CD4-positive, CD25-positive, alpha-beta regulatory T cell (primary cell): ENCODE measurements around the gene PKD2. TPM values are rescaled to one million over a fixed set of nuclear protein-coding genes. Genes with fewer than 3 reads are reported as not detected.

Experiments
- ATAC-seq, 2 donors: fragments of 150-1000 bp; cut with Tn5 transposase; one replicate each; pipeline ENCODE4 v1.10.0; 2021; ENCODE audit warnings: low read depth in 2 of 2, moderate number of reproducible peaks in 2 of 2, moderate library complexity in 1 of 2
- DNase-seq, 3 donors: peaks; one replicate each; pipeline versions ENCODE4 v3.0.0 to v3.0.0-alpha.2; 2012 to 2022; ENCODE audit warnings: mixed read lengths in 1 of 3
- H3K27ac ChIP-seq: one replicate; pipeline ENCODE4 v1.7.0; 2013; ENCODE audit warnings: mild to moderate bottlenecking, low read length; ENCODE audit not compliant: insufficient read depth, poor library complexity, severe bottlenecking
- H3K27me3 ChIP-seq: one replicate; pipeline ENCODE4 v1.7.0; 2013; ENCODE audit warnings: low read length; ENCODE audit not compliant: control insufficient read depth, insufficient read depth
- H3K36me3 ChIP-seq: one replicate; pipeline ENCODE4 v1.7.0; 2013; ENCODE audit warnings: mild to moderate bottlenecking, low read length, moderate library complexity; ENCODE audit not compliant: control insufficient read depth, insufficient read depth
- H3K4me1 ChIP-seq: 2 replicates; pipeline ENCODE4 v1.7.0; 2013; ENCODE audit warnings: mild to moderate bottlenecking, low read length; ENCODE audit not compliant: insufficient read depth, control insufficient read depth, poor library complexity, severe bottlenecking
- H3K4me3 ChIP-seq: one replicate; pipeline ENCODE4 v1.7.0; 2013; ENCODE audit warnings: low read depth, mild to moderate bottlenecking, low read length, moderate library complexity
- H3K9me3 ChIP-seq, 2 experiments: 1 replicate in 1 of 2; 2 replicates in 1 of 2; pipeline ENCODE4 v1.7.0; 2013; ENCODE audit warnings: low read length in 2 of 2, mild to moderate bottlenecking in 1 of 2, moderate library complexity in 1 of 2; ENCODE audit not compliant: control insufficient read depth in 2 of 2
- H3K27ac Mint-ChIP-seq, 3 donors: one replicate each; pipeline ENCODE4 v1.8.0; 2020 to 2022; ENCODE audit warnings: mild to moderate bottlenecking in 3 of 3, mixed read lengths in 3 of 3, moderate library complexity in 2 of 3
- H3K27me3 Mint-ChIP-seq: one replicate; pipeline ENCODE4 v1.8.0; 2022; ENCODE audit warnings: mild to moderate bottlenecking, mixed read lengths
- H3K36me3 Mint-ChIP-seq: one replicate; pipeline ENCODE4 v1.8.0; 2020; ENCODE audit warnings: mixed read lengths
- H3K4me1 Mint-ChIP-seq, 4 donors: one replicate each; pipeline ENCODE4 v1.8.0; 2020 to 2022; ENCODE audit warnings: mixed read lengths in 4 of 4, mild to moderate bottlenecking in 1 of 4
- H3K4me3 Mint-ChIP-seq, 4 donors: one replicate each; pipeline ENCODE4 v1.8.0; 2020 to 2022; ENCODE audit warnings: mild to moderate bottlenecking in 4 of 4, mixed read lengths in 4 of 4, moderate library complexity in 3 of 4
- H3K9me3 Mint-ChIP-seq, 7 donors: one replicate each; pipeline ENCODE4 v1.8.0; 2020 to 2022; ENCODE audit warnings: mixed read lengths in 7 of 7, mild to moderate bottlenecking in 3 of 7, moderate library complexity in 2 of 7
- polyA plus RNA-seq, 4 donors: library from polyadenylated mRNA; unstranded; fragments of 300-500 nt; fragmentation: Illumina TruSeq; gene quantifications; one replicate each; pipeline ENCODE4 v1.2.3, GENCODE V29; 2021
- total RNA-seq: library from RNA; stranded (reverse); gene quantifications from one replicate; pipeline ENCODE4 v1.2.3, GENCODE V29; 2022

PKD2 gene
- total and polyA plus RNA-seq, 5 donors from 2014 or later: 2.0 to 17.3 (median 5.4) TPM

GRCh38 chr4:88062311-88062710 lies 54.9 kb downstream of the PKD2 start:
- H3K9me3 Mint-ChIP-seq: no peaks in the 10 kb centered on the region
- no peaks in the 10 kb centered on the region for H3K27me3 Mint-ChIP-seq
- H3K4me3 ChIP-seq: no peak overlapping the region
- DNase-seq: no peak
- ATAC-seq: no peak
- no peak overlapping the region for H3K27ac ChIP-seq
- no peaks in the 10 kb centered on the region for H3K4me1 Mint-ChIP-seq
- no peaks in the 10 kb centered on the region for H3K4me1 ChIP-seq
- H3K4me3 Mint-ChIP-seq: no peak overlapping the region
- H3K27ac Mint-ChIP-seq: no peak overlapping the region
- no peaks in the 10 kb centered on the region for H3K27me3 ChIP-seq
- H3K9me3 ChIP-seq: no peaks in the 10 kb centered on the region
- peaks cover 34% of the 10 kb centered on the region for H3K36me3 Mint-ChIP-seq
- H3K36me3 ChIP-seq: peaks cover 39% of the 10 kb centered on the region

GRCh38 chr4:88062843-88063242 lies 55.4 kb downstream of the PKD2 start:
- no peak overlapping the region for H3K4me3 Mint-ChIP-seq
- DNase-seq (no peak), ATAC-seq (no peak)
- H3K4me1 Mint-ChIP-seq: no peaks in the 10 kb centered on the region
- Histone ChIP-seq H3K27me3 (no peaks in the 10 kb centered on the region), H3K4me3 (no peak overlapping the region), H3K27ac (no peak overlapping the region), H3K36me3 (peaks cover 44% of the 10 kb centered on the region), H3K9me3 (no peaks in the 10 kb centered on the region), H3K4me1 (no peaks in the 10 kb centered on the region)
- H3K27ac Mint-ChIP-seq: peak overlapping the region in 1 of 3 donors; percentile 26
- H3K36me3 Mint-ChIP-seq: peaks cover 39% of the 10 kb centered on the region
- H3K27me3 Mint-ChIP-seq: no peaks in the 10 kb centered on the region
- peaks cover 0 to 4% (median 0%) of the 10 kb centered on the region in 7 donors for H3K9me3 Mint-ChIP-seq

GRCh38 chr4:88063634-88064296 lies 56.3 kb downstream of the PKD2 start:
- no peak for ATAC-seq
- peaks cover 50% of the 10 kb centered on the region for H3K36me3 ChIP-seq
- no peaks in the 10 kb centered on the region for H3K4me1 ChIP-seq
- H3K4me1 Mint-ChIP-seq: no peaks in the 10 kb centered on the region
- H3K4me3 ChIP-seq: no peak overlapping the region
- H3K9me3 Mint-ChIP-seq: peaks cover 0 to 9% (median 0%) of the 10 kb centered on the region in 7 donors
- H3K27me3 ChIP-seq: no peaks in the 10 kb centered on the region
- peaks cover 47% of the 10 kb centered on the region for H3K36me3 Mint-ChIP-seq
- H3K27ac ChIP-seq: no peak overlapping the region
- no peaks in the 10 kb centered on the region for H3K9me3 ChIP-seq
- no peak for DNase-seq
- H3K27me3 Mint-ChIP-seq: no peaks in the 10 kb centered on the region
- no peak overlapping the region for H3K27ac Mint-ChIP-seq
- H3K4me3 Mint-ChIP-seq: no peak overlapping the region

GRCh38 chr4:88064410-88064809 lies 57.0 kb downstream of the PKD2 start:
- Histone ChIP-seq H3K36me3 (peaks cover 54% of the 10 kb centered on the region), H3K4me1 (no peaks in the 10 kb centered on the region), H3K9me3 (no peaks in the 10 kb centered on the region), H3K4me3 (no peak overlapping the region), H3K27me3 (no peaks in the 10 kb centered on the region), H3K27ac (no peak overlapping the region)
- Mint-ChIP-seq H3K36me3 (peaks cover 51% of the 10 kb centered on the region), H3K4me3 (no peak overlapping the region), H3K27me3 (no peaks in the 10 kb centered on the region), H3K4me1 (no peaks in the 10 kb centered on the region), H3K9me3 (peaks cover 0 to 9% (median 0%) of the 10 kb centered on the region in 7 donors), H3K27ac (no peak overlapping the region)
- DNase-seq (no peak), ATAC-seq (no peak)

GRCh38 chr4:88070031-88070430 lies 62.6 kb downstream of the PKD2 start:
- peaks cover 0 to 5% (median 0%) of the 10 kb centered on the region in 4 donors for H3K4me1 Mint-ChIP-seq
- ATAC-seq: no peak
- no peaks in the 10 kb centered on the region for H3K27me3 ChIP-seq

GRCh38 chr4:88075336-88075735 lies 67.9 kb downstream of the PKD2 start:
- Mint-ChIP-seq H3K36me3 (peaks cover 51% of the 10 kb centered on the region), H3K9me3 (peaks cover 0 to 7% (median 3%) of the 10 kb centered on the region in 7 donors), H3K27me3 (no peaks in the 10 kb centered on the region), H3K4me3 (no peak overlapping the region), H3K27ac (no peak overlapping the region), H3K4me1 (no peaks in the 10 kb centered on the region)
- Histone ChIP-seq H3K4me1 (no peaks in the 10 kb centered on the region), H3K27me3 (no peaks in the 10 kb centered on the region), H3K36me3 (peaks cover 26% of the 10 kb centered on the region), H3K27ac (no peak overlapping the region), H3K9me3 (peaks cover 3 to 7% of the 10 kb centered on the region in 2 experiments), H3K4me3 (no peak overlapping the region)
- no peak for ATAC-seq
- DNase-seq: no peak

More at GRCh38 chr4:88070031-88070430, 62.6 kb downstream of the PKD2 start:
- no peak for DNase-seq
- no peak overlapping the region for H3K27ac ChIP-seq
- H3K4me1 ChIP-seq: no peaks in the 10 kb centered on the region
- H3K9me3 Mint-ChIP-seq: peaks cover 0 to 16% (median 4%) of the 10 kb centered on the region in 7 donors
- no peaks in the 10 kb centered on the region for H3K27me3 Mint-ChIP-seq
- H3K36me3 Mint-ChIP-seq: peaks cover 68% of the 10 kb centered on the region
- H3K4me3 Mint-ChIP-seq: no peak overlapping the region
- peak overlapping the region in 1 of 3 donors; percentile 22 for H3K27ac Mint-ChIP-seq
- peaks cover 55% of the 10 kb centered on the region for H3K36me3 ChIP-seq
- H3K9me3 ChIP-seq: peaks cover 3 to 7% of the 10 kb centered on the region in 2 experiments
- no peak overlapping the region for H3K4me3 ChIP-seq

- peaks cover 0 to 1% (median 0%) of the 10 kb centered on the region in 7 donors for H3K9me3 Mint-ChIP-seq
These were observed 70.6 kb downstream of the PKD2 start for GRCh38 chr4:88077911-88078524.

GRCh38 chr4:88078579-88078978 lies 71.1 kb downstream of the PKD2 start:
- Mint-ChIP-seq H3K27ac (no peak overlapping the region), H3K4me3 (no peak overlapping the region), H3K4me1 (no peaks in the 10 kb centered on the region), H3K36me3 (peaks cover 33% of the 10 kb centered on the region), H3K9me3 (peaks cover 0 to 1% (median 0%) of the 10 kb centered on the region in 7 donors), H3K27me3 (no peaks in the 10 kb centered on the region)
- Histone ChIP-seq H3K36me3 (peaks cover 10% of the 10 kb centered on the region), H3K27ac (no peak overlapping the region), H3K9me3 (no peaks in the 10 kb centered on the region), H3K4me3 (no peak overlapping the region), H3K27me3 (no peaks in the 10 kb centered on the region), H3K4me1 (no peaks in the 10 kb centered on the region)
- ATAC-seq: no peak
- no peak for DNase-seq

More at GRCh38 chr4:88077911-88078524, 70.6 kb downstream of the PKD2 start:
- Mint-ChIP-seq H3K27ac (no peak overlapping the region), H3K4me3 (no peak overlapping the region), H3K36me3 (peaks cover 33% of the 10 kb centered on the region), H3K4me1 (no peaks in the 10 kb centered on the region), H3K27me3 (no peaks in the 10 kb centered on the region)
- no peaks in the 10 kb centered on the region for H3K9me3 ChIP-seq
- no peaks in the 10 kb centered on the region for H3K27me3 ChIP-seq
- no peak overlapping the region for H3K4me3 ChIP-seq
- peaks cover 10% of the 10 kb centered on the region for H3K36me3 ChIP-seq
- no peak for ATAC-seq
- no peaks in the 10 kb centered on the region for H3K4me1 ChIP-seq
- no peak for DNase-seq
- H3K27ac ChIP-seq: no peak overlapping the region
